Activated CD4-positive, CD25-positive, alpha-beta regulatory T cell (primary cell): ENCODE results near the gene PA2G4.
A peak's percentile ranks its signal among the peaks of the same experiment; 100 is the strongest.
"Not testable (repeated sequence)": the region's sequence is repeated elsewhere in the genome, so short reads cannot be mapped to it uniquely, and the experiment has no call there.

ENCODE experiments used
- DNase-seq, 4 experiments: peaks; one replicate each; lab custom pipeline; 2025; lab: John Stamatoyannopoulos, UW

PA2G4 gene

DNA sequence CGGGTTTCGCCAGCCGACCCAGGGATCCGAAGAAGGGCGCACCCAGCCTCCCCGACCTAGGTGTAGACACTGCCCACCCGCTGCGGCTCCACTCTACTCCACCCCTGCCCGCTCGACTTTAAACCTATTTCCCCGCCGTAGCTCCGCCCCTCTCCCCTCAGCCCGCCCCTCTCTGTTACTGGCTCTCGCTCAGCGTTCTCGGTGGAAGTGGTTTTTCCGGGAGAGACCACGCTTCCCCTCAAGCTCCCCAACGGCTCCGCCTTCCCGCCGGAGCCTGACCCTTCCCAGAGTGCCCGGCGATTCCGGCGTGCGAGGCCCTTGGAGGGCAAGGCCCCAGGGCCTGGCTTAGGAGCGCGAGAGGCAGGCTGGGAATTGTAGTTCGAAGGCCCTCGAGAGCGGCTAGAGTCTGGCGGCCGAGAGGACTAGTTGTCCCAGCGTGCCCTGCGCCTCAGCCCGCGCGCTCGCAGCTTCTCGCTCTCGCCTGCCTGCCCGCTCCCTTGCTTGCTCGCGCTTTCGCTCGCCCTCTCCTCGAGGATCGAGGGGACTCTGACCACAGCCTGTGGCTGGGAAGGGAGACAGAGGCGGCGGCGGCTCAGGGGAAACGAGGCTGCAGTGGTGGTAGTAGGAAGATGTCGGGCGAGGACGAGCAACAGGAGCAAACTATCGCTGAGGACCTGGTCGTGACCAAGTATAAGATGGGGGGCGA lies at the start of gene PA2G4:
PA2G4 (plus strand) TSS at position 451 of the 706 bp plus-strand sequence; CDS start at position 630, 179 bp downstream.
- DNase-seq, result peak; percentile 92 to 97 (median 94)

DNA sequence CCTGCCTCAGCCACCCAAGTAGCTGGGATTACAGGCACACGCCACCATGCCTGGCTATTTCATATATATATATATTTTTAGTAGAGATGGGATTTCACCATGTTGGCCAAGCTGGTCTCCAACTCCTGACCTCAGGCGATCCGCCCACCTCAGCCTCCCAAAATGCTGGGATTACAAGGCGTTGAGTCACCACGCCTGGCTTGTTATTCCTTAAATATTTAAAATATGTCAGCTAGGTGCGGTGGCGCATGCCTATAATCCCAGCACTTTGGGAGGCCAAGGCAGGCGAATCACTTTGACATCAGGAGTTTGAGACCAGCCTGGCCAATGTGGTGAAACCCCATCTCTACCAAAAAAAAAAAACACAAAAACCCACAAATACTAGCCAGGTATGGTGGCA lies 44.4 kb upstream of the PA2G4 start:
- not testable (repeated sequence) for DNase-seq

DNA sequence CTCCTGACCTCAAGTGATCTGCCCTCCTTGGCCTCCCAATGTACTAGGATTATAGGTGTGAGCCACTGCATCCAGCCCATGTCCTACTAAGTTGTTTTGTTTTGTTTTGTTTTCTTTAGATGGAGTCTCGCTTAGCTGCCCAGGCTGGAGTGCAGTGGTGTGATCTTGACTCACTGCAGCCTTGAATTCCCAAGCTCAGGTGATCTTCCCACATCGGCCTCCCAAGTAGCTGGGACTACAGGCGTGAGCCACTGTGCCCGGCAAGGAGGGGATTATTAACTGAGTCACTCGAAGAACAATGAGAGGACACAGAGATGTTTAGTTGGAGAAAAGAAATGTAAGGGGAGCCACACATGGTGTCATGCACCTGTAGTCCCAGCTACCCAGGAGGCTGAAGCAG lies 42.4 kb upstream of the PA2G4 start:
- DNase-seq, result no peak

DNA sequence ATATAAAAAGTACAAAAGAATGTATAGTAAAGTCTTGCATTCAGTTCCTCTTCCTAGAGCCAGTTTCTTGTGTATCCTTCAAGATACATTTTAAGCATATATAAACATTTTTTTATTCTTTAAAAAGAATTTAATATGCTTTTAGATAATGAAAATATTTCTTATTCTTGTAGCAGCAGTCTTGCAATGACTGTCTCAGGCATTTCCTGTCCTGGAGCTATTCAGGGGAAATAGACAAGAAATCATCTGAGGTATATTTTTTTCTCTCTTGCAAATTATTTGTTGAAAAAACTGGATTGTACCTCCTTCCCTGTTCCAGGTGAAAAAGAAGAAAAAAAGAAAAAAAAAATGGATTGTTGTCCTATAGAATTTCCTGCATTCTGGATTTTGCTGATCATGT lies 41.4 kb upstream of the PA2G4 start:
- DNase-seq, result no peak

DNA sequence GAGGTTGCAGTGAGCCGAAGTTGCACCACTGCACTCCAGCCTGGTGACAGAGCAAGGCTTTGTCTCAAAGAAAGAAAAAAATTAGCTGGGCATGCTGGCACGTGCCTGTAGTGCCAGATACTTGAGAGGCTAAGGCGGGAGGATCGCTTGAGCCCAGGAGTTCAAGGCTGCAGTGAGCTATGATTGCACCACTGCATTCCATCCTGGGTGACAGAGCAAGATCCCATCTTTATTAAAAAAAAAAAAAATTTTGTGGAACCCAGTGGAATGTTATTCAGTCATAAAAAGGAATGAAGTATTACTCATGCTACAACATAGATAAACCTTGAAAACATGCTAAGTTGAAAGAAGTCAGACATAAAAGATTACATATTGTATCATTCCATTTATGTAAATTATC lies 32.7 kb upstream of the PA2G4 start:
- DNase-seq, result no peak

GRCh38 chr12:56074396-56074795 lies 30.0 kb upstream of the PA2G4 start:
- no peak for DNase-seq

GRCh38 chr12:56077966-56078365 lies 26.4 kb upstream of the PA2G4 start:
- DNase-seq, result not testable (repeated sequence)

DNA sequence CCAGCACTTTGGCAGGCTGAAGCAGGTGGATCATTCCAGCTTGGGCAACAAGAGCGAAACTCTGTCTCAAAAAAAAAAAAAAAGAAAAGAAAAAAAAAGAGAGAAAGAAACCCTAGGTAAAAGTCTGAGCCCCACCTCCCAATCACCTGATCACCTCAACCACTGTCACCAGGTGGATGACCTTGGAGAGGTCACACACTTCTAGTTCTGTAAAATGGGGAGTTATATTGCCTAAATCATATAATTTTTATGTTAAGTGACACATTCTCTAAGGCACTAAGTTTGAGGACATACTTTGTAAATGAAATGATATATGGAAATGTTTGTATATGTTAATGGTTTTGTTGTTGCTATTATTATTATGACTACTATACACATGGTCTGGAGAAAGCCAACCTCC lies 25.9 kb upstream of the PA2G4 start:
- no peak for DNase-seq

- peak; percentile 16 to 30 (median 26) for DNase-seq
Observed at GRCh38 chr12:56078931-56079722, 25.2 kb upstream of the PA2G4 start.

DNA sequence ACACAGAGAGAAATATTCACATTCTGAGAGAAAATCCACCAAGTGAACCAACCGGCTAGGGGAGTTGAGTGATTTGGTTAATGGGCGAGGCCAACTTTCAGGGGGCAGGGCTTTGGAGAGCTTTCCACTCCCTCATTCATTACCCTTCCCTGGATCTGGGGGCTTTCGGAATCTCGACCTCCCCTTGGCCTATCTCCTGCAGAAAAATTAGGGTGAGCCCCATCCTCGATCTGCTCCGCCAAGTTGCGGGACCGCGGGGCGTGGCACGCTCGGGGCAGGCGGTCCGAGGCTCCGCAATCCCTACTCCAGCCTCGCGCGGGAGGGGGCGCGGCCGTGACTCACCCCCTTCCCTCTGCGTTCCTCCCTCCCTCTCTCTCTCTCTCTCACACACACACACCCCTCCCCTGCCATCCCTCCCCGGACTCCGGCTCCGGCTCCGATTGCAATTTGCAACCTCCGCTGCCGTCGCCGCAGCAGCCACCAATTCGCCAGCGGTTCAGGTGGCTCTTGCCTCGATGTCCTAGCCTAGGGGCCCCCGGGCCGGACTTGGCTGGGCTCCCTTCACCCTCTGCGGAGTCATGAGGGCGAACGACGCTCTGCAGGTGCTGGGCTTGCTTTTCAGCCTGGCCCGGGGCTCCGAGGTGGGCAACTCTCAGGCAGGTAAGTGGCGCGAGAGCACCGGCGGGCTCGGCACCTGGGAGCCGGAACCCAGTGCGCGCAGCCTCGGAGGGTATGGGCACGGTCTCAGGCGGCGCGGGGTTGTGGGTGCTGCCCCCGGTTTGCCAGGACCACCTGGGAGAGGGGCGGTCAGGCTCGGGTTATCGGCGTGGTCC lies 24.4 kb upstream of the PA2G4 start, which contains the start of gene ERBB3:
ERBB3 (plus strand) TSS at position 443 of the 833 bp plus-strand sequence; CDS start at position 579, 136 bp downstream.
- peak; percentile 15 to 21 (median 18) for DNase-seq

GRCh38 chr12:56080556-56081138 lies 23.7 kb upstream of the PA2G4 start:
- DNase-seq, result no peak

GRCh38 chr12:56081393-56082347 lies 22.7 kb upstream of the PA2G4 start:
- no peak for DNase-seq

GRCh38 chr12:56082382-56082781 lies 22.0 kb upstream of the PA2G4 start:
- DNase-seq, result no peak

DNA sequence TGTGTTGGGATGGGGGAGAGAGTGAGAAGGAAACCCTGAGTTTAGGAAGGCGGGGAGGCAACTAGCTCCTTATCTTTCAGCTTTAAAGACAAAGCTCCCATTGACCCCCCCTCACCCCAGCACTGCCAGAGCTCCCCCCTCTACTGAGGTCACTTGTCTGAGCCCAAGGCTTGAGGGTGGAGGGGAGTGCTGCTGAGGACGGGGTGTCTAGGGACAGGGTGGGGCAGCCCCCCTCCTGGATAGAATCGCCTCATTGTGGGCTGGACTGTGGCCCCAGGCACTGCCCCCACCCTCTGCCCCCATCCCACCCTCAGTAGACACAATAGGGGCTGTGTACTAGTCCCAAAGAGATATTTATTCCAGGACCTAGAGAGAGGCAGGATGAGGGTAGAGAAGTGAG lies 21.4 kb upstream of the PA2G4 start:
- no peak for DNase-seq

DNA sequence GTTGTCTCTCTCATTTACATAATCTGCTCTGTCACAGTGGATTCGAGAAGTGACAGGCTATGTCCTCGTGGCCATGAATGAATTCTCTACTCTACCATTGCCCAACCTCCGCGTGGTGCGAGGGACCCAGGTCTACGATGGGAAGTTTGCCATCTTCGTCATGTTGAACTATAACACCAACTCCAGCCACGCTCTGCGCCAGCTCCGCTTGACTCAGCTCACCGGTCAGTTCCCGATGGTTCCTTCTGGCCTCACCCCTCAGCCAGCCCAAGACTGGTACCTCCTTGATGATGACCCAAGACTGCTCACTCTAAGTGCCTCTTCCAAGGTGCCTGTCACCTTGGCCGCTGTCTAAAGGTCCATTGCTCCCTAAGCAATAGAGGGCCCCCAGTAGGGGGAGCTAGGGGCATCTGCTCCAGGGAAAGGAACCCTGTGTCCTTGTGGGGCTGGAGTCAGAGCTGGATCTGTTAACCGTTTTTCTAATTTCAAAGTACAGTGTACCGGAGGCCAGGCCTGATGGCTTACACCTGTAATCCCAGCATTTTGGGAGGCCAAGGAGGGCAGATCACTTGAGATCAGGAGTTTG lies 19.3 kb upstream of the PA2G4 start:
- no peak for DNase-seq

DNA sequence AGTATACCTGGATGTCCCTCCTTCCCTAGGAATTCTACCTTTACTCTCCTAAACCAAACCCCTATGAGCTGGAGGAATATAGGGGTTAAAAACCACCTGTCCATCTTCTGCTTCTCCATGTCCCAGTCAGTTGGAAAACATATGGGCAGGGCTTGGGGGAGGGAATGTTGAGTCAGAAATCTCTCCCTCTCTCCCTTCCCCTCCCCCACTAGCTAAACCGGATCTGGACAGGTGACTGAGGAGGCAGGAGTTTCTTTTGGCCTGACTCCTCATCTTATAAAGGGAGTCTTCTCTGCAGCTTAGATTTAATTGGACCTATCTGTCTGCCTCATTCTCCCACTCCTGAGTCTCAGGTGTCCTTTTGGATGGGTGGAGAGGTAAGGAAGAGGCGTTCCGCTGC lies 18.3 kb upstream of the PA2G4 start:
- DNase-seq, result no peak

DNA sequence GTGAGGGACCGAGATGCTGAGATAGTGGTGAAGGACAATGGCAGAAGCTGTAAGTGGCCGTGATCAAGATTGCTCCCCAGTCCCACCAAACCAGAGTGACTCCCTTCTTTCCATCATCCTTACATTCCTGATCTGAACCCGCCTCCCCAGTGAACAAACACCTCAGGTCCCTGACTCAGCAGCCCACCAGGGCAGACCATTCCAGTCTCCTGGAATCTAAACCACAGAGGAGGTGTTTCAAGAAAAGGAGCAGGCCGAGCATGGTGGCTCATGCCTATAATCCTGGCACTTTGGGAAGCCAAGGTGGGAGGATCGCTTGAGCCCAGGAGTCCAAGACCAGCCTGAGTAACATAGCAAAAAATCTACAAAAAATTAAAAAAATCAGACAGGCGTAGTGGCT lies 17.8 kb upstream of the PA2G4 start:
- DNase-seq, result no peak

- DNase-seq, result no peak
Observed at GRCh38 chr12:56087220-56087619, 17.1 kb upstream of the PA2G4 start.

GRCh38 chr12:56097738-56098137 lies 6.6 kb upstream of the PA2G4 start:
- no peak for DNase-seq

- DNase-seq, result no peak
Observed at GRCh38 chr12:56098592-56098991, 5.8 kb upstream of the PA2G4 start.
